Esophagus (tissue), 2 donors: ENCODE results near the gene HMGCLL1. TPM values are rescaled to one million over a fixed set of nuclear protein-coding genes. Genes with fewer than 3 reads are reported as not detected.

Source experiments
- H3K27ac ChIP-seq, 2 donors: one replicate each; pipeline ENCODE4 v1.5.1; 2013; ENCODE audit warnings: low read depth in 2 of 2, mild to moderate bottlenecking in 2 of 2, inconsistent platforms in 1 of 2, low read length in 1 of 2, moderate library complexity in 1 of 2
- H3K27me3 ChIP-seq, 2 donors: one replicate each; pipeline ENCODE4 v1.6.1; 2013; ENCODE audit warnings: low read length in 2 of 2, control low read depth in 1 of 2, mild to moderate bottlenecking in 1 of 2; ENCODE audit not compliant: insufficient read depth in 2 of 2, control insufficient read depth in 1 of 2
- H3K36me3 ChIP-seq, 2 donors: one replicate each; pipeline ENCODE4 v1.6.1; 2013; ENCODE audit warnings: low read length in 1 of 2; ENCODE audit not compliant: control insufficient read depth in 2 of 2, insufficient read depth in 2 of 2
- H3K4me1 ChIP-seq, 2 donors: one replicate each; pipeline ENCODE4 v1.6.1; 2013; ENCODE audit warnings: low read length in 1 of 2; ENCODE audit not compliant: control insufficient read depth in 2 of 2, insufficient read depth in 2 of 2
- H3K4me3 ChIP-seq, 2 donors: one replicate each; pipeline ENCODE4 v1.5.1; 2013; ENCODE audit warnings: low read length in 2 of 2, mild to moderate bottlenecking in 2 of 2, low read depth in 1 of 2, moderate library complexity in 1 of 2
- H3K9me3 ChIP-seq, 2 donors: one replicate each; pipeline ENCODE4 v1.6.1; 2013; ENCODE audit warnings: mild to moderate bottlenecking in 2 of 2, low read depth in 1 of 2, low read length in 1 of 2, moderate library complexity in 1 of 2; ENCODE audit not compliant: control insufficient read depth in 2 of 2, insufficient read depth in 1 of 2
- WGBS, 2 donors: extraction: QIAGEN DNeasy Blood & Tissue Kit; methylation state at CpG; one replicate each; pipeline ENCODE4 v1.1.7; 2013; 5-methylcytosine and 5-hydroxymethylcytosine counted together
- polyA plus RNA-seq, 2 donors: library from polyadenylated mRNA; stranded (reverse); fragments of 200-250 nt; gene quantifications; one replicate each; pipeline ENCODE4 v1.2.3, GENCODE V29; 2013
- donor health status: healthy with polysubstance abuse.
- donor health status: Bipolar disorder and iron deficiency.

The HMGCLL1 gene
- polyA plus RNA-seq, 2 donors: 0.07 TPM; not detected in 1

DNA sequence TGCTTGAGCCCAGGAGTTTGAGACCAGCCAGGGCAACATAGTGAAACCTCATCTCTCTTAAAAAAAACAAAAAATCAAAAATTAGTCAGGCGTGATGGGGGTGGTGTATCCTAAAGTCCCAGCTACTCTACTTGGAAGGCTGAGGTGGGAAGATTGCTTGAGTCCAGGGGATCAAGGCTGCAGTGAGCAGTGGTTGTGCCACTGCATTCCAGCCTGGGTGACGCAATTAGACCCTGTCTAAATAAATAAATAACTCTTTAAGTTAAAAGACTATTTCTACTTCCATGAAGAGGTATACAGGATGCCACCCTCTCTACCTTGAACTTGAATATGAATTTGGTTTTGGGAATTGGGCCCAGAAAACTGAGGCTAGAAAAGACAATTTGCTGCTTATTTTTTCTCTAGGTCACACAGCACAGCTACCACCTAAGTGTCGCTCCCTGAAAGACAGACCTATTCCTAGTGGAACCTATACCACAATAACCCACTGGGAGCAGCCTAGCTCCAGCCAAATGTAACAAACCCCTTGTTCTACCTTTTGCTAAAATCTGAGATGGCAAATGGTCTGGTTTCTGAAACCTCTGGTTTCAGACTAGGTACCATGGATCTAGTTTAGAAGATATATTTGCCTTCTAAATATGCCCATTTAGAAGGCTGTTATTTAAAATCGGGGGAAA, 35.2 kb downstream of the HMGCLL1 start:
- Histone ChIP-seq H3K27ac (no peak overlapping the region), H3K4me1 (no peaks in the 10 kb centered on the region), H3K27me3 (no peaks in the 10 kb centered on the region), H3K36me3 (no peaks in the 10 kb centered on the region), H3K9me3 (no peaks in the 10 kb centered on the region), H3K4me3 (no peak overlapping the region)
- 90 to 94% methylated on average over 4 of the region's 4 CpGs for WGBS, 2 donors

DNA sequence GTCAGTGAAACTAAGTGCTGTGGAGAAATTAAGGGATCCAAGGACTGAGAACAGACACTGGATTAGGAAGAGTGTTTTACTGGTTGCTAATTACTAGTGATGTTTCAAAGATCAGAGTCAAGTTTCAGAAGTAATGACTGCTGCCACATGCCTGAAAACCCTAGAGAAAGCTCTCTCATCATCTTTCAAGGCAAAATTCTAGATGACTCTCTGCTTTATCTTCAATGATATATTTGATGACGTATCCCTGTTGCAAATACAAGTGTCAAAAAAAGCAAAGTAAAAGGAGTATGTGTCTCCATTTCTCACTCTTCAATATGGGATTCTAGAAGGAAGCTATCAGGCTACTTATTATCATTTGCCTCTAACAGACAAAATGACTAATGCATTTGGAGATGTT, 38.0 kb downstream of the HMGCLL1 start:
- Histone ChIP-seq H3K27ac (no peak overlapping the region), H3K4me3 (no peak overlapping the region), H3K9me3 (no peaks in the 10 kb centered on the region), H3K36me3 (no peaks in the 10 kb centered on the region), H3K4me1 (no peaks in the 10 kb centered on the region), H3K27me3 (no peaks in the 10 kb centered on the region)
- WGBS, 2 donors: 86 to 89% methylated on average over 1 of the region's 1 CpG

DNA sequence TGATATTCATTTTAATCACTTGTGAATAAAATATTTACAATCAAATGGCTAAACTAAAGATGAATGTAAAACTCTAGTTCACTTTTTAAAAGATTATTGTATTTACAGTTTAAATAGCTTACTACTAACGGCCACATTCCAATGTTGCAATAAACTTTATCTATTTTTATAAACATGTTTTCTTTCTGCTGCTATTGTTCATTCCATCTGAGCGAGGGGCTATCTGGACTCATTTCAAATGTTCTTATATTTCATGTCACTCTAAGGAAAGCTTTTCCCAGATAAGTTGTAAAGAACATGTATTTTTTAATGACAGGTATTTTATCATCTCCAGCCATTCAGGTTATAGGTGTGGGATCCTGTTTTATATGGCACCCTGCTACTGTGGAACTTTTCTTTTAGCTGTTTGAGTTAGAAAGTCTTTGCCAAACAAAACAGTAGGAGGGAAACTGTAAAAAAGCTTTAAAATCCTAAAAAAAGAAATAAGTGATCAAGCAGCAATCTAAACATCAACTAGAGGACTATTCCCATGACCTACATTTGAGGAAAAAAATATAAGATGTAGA, 42.5 kb downstream of the HMGCLL1 start:
- no peaks in the 10 kb centered on the region for H3K9me3 ChIP-seq
- no peak overlapping the region for H3K27ac ChIP-seq
- H3K27me3 ChIP-seq: no peaks in the 10 kb centered on the region
- H3K4me3 ChIP-seq: no peak overlapping the region
- H3K4me1 ChIP-seq: no peaks in the 10 kb centered on the region
- H3K36me3 ChIP-seq: no peaks in the 10 kb centered on the region
- WGBS, 2 donors: 40 to 47% methylated on average over 2 of the region's 2 CpGs

DNA sequence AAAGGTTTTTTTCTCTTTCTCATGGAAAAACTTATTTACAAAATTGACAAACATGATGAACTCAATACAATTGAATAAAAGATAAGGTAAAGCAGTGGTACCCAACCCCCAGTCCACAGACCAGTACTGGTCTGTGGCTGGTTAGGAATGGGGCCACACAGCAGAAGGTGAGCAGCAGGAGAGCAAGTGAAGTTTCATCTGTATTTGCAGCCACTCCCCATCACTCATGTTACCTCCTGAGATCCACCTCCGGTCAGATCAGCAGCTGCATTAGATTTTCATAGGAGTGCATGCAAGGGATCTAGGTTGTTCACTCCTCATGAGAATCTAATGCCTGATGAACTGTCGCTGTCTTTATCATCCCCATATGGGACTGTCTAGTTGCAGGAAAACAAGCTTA, 47.5 kb downstream of the HMGCLL1 start:
- no peaks in the 10 kb centered on the region for H3K9me3 ChIP-seq
- no peak overlapping the region for H3K27ac ChIP-seq
- H3K27me3 ChIP-seq: no peaks in the 10 kb centered on the region
- WGBS, 2 donors: 86 to 91% methylated on average over 2 of the region's 2 CpGs
- H3K36me3 ChIP-seq: no peaks in the 10 kb centered on the region
- H3K4me1 ChIP-seq: no peaks in the 10 kb centered on the region
- no peak overlapping the region for H3K4me3 ChIP-seq

DNA sequence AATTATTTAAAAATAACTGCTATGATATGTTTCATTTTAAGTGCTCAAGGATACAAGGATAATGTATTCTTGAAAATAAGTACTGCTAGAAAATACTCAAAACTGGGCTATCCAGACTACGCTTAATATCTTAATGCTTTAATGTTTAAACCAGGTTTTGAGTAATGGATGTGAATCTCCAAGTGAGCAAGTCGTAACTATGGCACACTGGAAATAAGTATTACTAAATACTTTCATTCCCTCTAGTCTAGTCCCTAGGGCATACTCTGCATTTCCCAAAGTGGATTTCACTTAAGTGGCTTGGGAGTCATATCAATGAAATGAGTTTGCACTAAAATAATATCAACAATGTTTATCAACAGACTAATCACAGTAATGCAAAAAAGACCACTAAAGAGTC, 48.1 kb downstream of the HMGCLL1 start:
- Histone ChIP-seq H3K4me3 (no peak overlapping the region), H3K27me3 (no peaks in the 10 kb centered on the region), H3K36me3 (no peaks in the 10 kb centered on the region), H3K4me1 (no peaks in the 10 kb centered on the region), H3K27ac (no peak overlapping the region), H3K9me3 (no peaks in the 10 kb centered on the region)
- 84 to 89% methylated on average over 2 of the region's 2 CpGs for WGBS, 2 donors

DNA sequence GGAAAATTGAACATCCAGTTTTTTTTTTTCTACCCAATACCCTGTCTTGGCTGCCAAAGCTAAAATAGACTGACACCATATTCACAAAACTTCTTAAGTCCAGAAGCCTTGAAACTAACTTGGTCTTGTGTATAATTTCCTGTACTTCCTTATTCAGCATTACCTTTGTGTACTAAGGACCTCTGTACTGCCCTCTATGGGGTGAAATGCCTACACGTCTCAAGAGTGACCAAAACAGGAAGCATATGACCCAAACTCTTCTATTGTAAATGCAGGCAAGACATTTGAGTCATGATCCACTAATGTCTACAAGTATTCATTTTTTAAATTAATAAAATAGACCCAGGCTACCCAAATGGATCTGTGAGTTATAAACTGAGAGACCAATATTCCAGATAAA, 50.4 kb downstream of the HMGCLL1 start:
- H3K4me3 ChIP-seq: no peak overlapping the region
- H3K4me1 ChIP-seq: no peaks in the 10 kb centered on the region
- H3K36me3 ChIP-seq: no peaks in the 10 kb centered on the region
- no peak overlapping the region for H3K27ac ChIP-seq
- 47 to 59% methylated on average over 1 of the region's 1 CpG for WGBS, 2 donors
- no peaks in the 10 kb centered on the region for H3K9me3 ChIP-seq
- H3K27me3 ChIP-seq: no peaks in the 10 kb centered on the region

DNA sequence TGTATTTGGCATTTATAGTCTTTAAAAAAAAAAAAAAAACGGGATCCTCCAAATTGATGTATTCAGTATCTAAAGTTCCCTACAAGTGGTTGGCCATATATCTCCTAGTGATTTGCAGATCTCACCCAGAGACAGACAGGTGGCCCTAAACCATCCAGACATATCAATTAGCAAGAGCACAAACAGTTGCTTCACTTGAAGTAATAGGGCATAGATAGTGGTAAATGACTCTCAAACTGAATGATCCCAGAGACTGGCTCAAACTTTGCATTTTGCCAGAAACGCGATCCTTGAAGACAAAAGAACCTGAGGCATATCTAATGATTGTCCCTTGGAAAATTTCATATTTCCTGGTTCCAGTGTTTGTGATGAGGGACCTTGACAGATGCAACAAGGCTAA, 54.6 kb downstream of the HMGCLL1 start:
- Histone ChIP-seq H3K27ac (no peak overlapping the region), H3K4me3 (no peak overlapping the region), H3K36me3 (no peaks in the 10 kb centered on the region), H3K27me3 (no peaks in the 10 kb centered on the region), H3K4me1 (no peaks in the 10 kb centered on the region), H3K9me3 (no peaks in the 10 kb centered on the region)
- 89 to 95% methylated on average over 3 of the region's 3 CpGs for WGBS, 2 donors

DNA sequence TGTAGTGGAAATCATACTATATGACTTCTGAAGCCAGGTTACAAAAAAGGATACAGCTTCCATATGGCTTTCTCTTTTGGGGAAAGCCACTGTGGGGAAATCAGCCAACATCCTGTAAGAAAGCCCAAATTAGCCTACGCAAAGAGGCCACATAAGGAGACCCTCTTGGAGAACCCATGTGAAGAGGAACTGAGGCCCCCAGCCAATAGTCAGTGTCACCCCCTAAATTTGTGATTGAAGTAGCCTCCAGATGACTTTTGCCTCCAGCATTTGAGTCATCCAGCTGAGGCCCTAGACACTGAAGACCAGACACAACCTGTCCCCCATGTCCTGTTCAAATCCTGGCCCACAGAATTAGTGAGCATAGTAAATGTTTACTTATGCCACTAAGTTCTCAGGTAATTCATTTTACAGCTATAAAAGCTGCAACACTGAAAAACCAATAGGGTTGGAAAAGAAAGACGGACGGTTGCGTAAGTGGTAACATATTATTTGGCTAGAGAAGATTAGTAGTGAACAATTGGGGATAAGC, 60.4 kb downstream of the HMGCLL1 start:
- Histone ChIP-seq H3K9me3 (no peaks in the 10 kb centered on the region), H3K4me1 (no peaks in the 10 kb centered on the region), H3K27me3 (no peaks in the 10 kb centered on the region), H3K4me3 (no peak overlapping the region), H3K27ac (no peak overlapping the region), H3K36me3 (no peaks in the 10 kb centered on the region)
- 89 to 93% methylated on average over 4 of the region's 4 CpGs for WGBS, 2 donors

DNA sequence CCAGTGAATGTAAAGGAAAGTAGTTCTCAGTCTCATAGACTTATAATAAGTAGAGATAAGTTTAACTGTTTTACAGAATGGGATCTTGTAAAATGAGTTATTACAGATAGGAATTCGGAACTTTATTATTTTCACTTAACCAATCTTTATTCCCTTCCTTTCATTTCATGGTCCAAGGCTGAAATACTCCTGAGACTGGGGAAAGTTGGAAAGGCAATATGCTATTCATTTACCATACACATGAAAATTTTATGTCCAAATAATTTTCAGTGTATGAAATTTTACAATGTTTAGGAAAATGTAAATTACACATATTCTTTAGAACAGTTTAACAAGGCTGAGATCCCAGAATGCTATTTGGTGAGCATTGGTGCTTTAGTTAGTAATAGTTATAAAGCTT, 62.3 kb downstream of the HMGCLL1 start:
- H3K9me3 ChIP-seq: no peaks in the 10 kb centered on the region
- no peaks in the 10 kb centered on the region for H3K27me3 ChIP-seq
- no peaks in the 10 kb centered on the region for H3K36me3 ChIP-seq
- no peak overlapping the region for H3K27ac ChIP-seq
- 67 to 79% methylated on average over 1 of the region's 1 CpG for WGBS, 2 donors
- H3K4me1 ChIP-seq: no peaks in the 10 kb centered on the region
- H3K4me3 ChIP-seq: no peak overlapping the region

DNA sequence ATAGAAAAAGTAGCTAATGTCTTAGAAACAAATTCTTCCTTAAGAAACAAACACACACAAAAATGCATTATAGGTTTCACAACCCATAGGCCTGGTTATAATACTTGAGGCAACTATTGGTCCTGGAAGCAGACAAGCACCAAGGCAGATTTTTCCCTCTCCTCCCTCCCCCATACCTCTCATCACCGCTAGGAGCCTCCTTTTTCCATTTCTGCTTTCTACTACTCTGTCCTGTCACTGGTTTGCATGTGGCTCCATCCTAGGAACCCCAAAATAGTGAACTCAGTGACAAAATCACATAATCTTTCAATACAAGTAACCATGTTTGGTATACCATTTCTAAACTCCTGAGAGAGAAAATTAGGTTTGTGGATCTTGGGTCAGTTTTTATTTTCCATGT, 66.1 kb downstream of the HMGCLL1 start:
- Histone ChIP-seq H3K27ac (no peak overlapping the region), H3K4me3 (no peak overlapping the region), H3K27me3 (no peaks in the 10 kb centered on the region), H3K4me1 (no peaks in the 10 kb centered on the region), H3K36me3 (no peaks in the 10 kb centered on the region), H3K9me3 (no peaks in the 10 kb centered on the region)
- 74 to 83% methylated on average over 1 of the region's 1 CpG for WGBS, 2 donors
